SH-SY5Y (cell line): ENCODE results near the gene HYI.

Source experiments
- GATA2 ChIP-seq: IDR thresholded peaks from 2 replicates; pipeline ENCODE4 v1.6.1; 2011; ENCODE audit warnings: mild to moderate bottlenecking, low read depth, low read length
- GATA3 ChIP-seq: IDR thresholded peaks from 2 replicates; pipeline ENCODE4 v1.6.1; 2011; ENCODE audit warnings: low read depth, mild to moderate bottlenecking, low read length, moderate library complexity

- TF ChIP-seq GATA2 = no peak
- TF ChIP-seq GATA3 = no peak
These were observed 46.2 kb upstream of the HYI start for GRCh38 chr1:43499898-43500297.
